ENCODE measurements around the gene IL36A.

IL36A gene

GRCh38 chr2:113053666-113054065, 48.4 kb downstream of the IL36A start:
- DNase-seq, result no peak

- no peak for DNase-seq
Observed at GRCh38 chr2:113054066-113054465, 48.8 kb downstream of the IL36A start.

- no peak for DNase-seq
Observed at GRCh38 chr2:113056521-113056920, 51.3 kb downstream of the IL36A start.

- no peak for DNase-seq
Observed at GRCh38 chr2:113057117-113057516, 51.9 kb downstream of the IL36A start.
